Aorta (tissue), 5 donors: ENCODE data around the gene CMTR2. TPM values are rescaled to one million over a fixed set of nuclear protein-coding genes. Genes with fewer than 3 reads are reported as not detected.

ENCODE experiments used
- ATAC-seq: fragments of 200-7000 bp; cut with Tn5 transposase; one replicate; pipeline ENCODE4 v1.9.1; 2022; ENCODE audit warnings: moderate library complexity; ENCODE audit not compliant: low FRiP score
- DNase-seq, 2 donors: peaks; one replicate each; pipeline ENCODE4 v3.0.0-alpha.2; 2020
- H3K27ac ChIP-seq, 2 donors: one replicate each; pipeline ENCODE4 v1.5.1; 2013; ENCODE audit warnings: low read length in 2 of 2, mild to moderate bottlenecking in 2 of 2, moderate library complexity in 2 of 2, control low read depth in 1 of 2, inconsistent platforms in 1 of 2, low read depth in 1 of 2
- H3K27me3 ChIP-seq, 2 donors: one replicate each; pipeline ENCODE4 v1.6.1; 2013; ENCODE audit warnings: control low read depth in 1 of 2, low read length in 1 of 2, mild to moderate bottlenecking in 1 of 2, moderate library complexity in 1 of 2; ENCODE audit not compliant: insufficient read depth in 2 of 2, control insufficient read depth in 1 of 2
- H3K36me3 ChIP-seq, 2 donors: one replicate each; pipeline ENCODE4 v1.6.1; 2013; ENCODE audit warnings: control low read depth in 1 of 2, low read length in 1 of 2, mild to moderate bottlenecking in 1 of 2; ENCODE audit not compliant: insufficient read depth in 2 of 2, control insufficient read depth in 1 of 2
- H3K4me1 ChIP-seq, 2 donors: one replicate each; pipeline ENCODE4 v1.6.1; 2013; ENCODE audit warnings: low read length in 2 of 2, control low read depth in 1 of 2, mild to moderate bottlenecking in 1 of 2, moderate library complexity in 1 of 2; ENCODE audit not compliant: insufficient read depth in 2 of 2, control insufficient read depth in 1 of 2
- H3K4me3 ChIP-seq, 2 donors: one replicate each; pipeline ENCODE4 v1.5.1; 2013; ENCODE audit warnings: low read length in 2 of 2, control low read depth in 1 of 2, mild to moderate bottlenecking in 1 of 2
- H3K9me3 ChIP-seq: one replicate; pipeline ENCODE4 v1.6.1; 2013; ENCODE audit warnings: mild to moderate bottlenecking, low read length; ENCODE audit not compliant: control insufficient read depth
- WGBS, 2 donors: extraction: QIAGEN DNeasy Blood & Tissue Kit; methylation state at CpG; one replicate each; pipeline ENCODE4 v1.1.7; 2013; 5-methylcytosine and 5-hydroxymethylcytosine counted together
- intact Hi-C, 2 donors: fragments of 100-400 bp; cut with DNase I; formaldehyde crosslinking; loops; one replicate each; pipeline versions ENCODE4 v1.14.2 to v1.15.0; 2022
- polyA plus RNA-seq, 2 donors: library from polyadenylated mRNA; stranded (reverse); fragments of 200-250 nt; gene quantifications; one replicate each; pipeline ENCODE4 v1.2.3, GENCODE V29; 2013
- total RNA-seq, 2 donors: library from RNA; stranded (reverse); fragmentation: NEBNext Ultra II Directional; extraction: Animal tissue kit (Norgen Biotek cat#: 25700); gene quantifications; one replicate each; pipeline ENCODE4 v1.2.1, GENCODE V29; 2021
- donor health status: healthy with polysubstance abuse.
- donor health status: Bipolar disorder and iron deficiency.
- donor health status: DM: no; HTN: no; CAD: no.
- donor health status: DM: no; HTN: no; CAD: no.
- donor health status: DM: yes; HTN: yes; CAD: no.

Gene CMTR2
- total and polyA plus RNA-seq, 4 donors = 6.8 to 14.9 (median 10.9) TPM

DNA sequence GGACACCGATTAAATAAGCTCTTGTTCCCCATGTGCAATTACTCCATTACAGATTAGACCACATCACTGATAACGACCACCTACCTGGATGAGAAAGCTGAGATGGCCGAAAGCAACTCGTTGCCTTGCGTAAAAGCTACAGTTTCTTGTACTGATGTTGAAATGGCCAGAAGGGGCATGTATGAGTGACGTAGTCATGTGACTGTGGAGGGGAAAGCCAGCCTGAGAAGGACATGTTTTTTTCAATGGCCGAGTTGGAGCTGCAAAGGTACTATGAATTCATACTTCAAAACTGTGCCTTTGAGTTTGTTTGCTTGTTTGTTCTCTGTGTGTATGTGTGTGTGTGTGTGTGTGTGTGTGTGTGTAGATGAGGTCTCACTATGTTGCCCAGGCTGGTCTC is 41.7 kb downstream of the CMTR2 start:
- 82 to 88% methylated on average over 7 of the region's 7 CpGs for WGBS, 2 donors
- H3K4me1 ChIP-seq = no peaks in the 10 kb centered on the region
- H3K27me3 ChIP-seq = peaks cover 0 to 3% of the 10 kb centered on the region in 2 donors
- no peak overlapping the region for H3K27ac ChIP-seq
- DNase-seq (no peak), ATAC-seq (no peak)
- intact Hi-C loops = no loop called here
- no peaks in the 10 kb centered on the region for H3K9me3 ChIP-seq
- no peaks in the 10 kb centered on the region for H3K36me3 ChIP-seq
- H3K4me3 ChIP-seq = no peak overlapping the region

DNA sequence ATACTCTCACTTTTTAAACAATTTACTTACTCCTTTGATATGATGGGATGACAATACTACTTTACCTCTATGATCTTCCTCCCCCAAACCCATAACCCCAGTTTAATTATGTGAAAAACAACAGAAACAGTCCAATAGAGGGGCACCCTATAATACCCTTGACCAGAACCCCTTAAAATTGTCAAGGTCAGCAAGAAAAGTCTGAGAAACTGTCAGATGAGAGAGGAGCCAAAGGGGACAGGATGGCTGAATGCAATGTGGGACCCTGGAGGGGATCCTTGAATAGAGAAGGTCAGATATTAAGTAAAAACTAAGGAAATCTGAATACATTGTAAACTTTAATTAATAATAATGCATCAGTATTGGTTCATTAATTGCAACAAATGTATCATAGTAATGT is 42.9 kb downstream of the CMTR2 start:
- no peaks in the 10 kb centered on the region for H3K4me1 ChIP-seq
- ATAC-seq (no peak), DNase-seq (no peak)
- no peak overlapping the region for H3K4me3 ChIP-seq
- H3K9me3 ChIP-seq = no peaks in the 10 kb centered on the region
- H3K27ac ChIP-seq = no peak overlapping the region
- no peaks in the 10 kb centered on the region for H3K36me3 ChIP-seq
- H3K27me3 ChIP-seq = peaks cover 0 to 3% of the 10 kb centered on the region in 2 donors
- intact Hi-C loops = no loop called here

DNA sequence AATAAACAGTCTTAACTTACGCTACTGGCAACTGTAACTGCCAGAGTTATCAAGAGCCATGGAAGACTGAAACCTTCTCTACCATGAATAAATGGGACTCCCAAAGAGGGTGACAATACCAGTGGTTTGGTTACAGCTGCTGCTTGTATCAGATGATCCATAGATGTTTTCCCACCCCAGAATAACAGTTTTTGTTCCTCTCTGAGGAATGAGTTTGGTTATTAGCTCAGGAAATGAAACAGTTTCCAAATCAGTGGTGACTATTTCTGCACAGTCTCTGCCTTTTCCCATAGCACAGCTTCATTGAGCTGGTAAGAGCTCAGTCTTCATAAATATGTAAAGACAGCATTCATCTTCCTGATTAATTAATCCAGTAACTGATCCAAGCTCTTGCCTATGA is 44.7 kb downstream of the CMTR2 start:
- intact Hi-C loops = no loop called here
- no peaks in the 10 kb centered on the region for H3K4me1 ChIP-seq
- WGBS, 2 donors = 68 to 73% methylated on average over 1 of the region's 1 CpG

DNA sequence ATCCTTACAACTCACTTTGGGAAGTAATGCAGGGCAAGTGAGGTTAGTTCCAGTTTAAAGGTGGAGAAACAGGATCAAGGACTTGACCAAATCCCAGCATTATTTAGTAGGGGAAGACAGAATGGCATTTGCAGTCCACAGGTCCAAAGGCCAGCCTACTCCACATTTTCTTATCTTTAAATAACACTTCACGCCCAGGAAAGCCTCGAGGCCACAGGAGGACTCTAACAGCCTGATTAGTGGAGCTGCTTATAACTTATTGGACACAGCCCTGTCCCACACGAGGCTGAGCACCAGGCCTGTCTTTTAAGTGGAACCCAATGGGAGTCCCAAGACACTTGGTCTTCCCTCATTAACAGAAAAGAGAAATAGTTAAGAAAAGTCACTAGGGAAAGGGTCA is 46.6 kb downstream of the CMTR2 start:
- Histone ChIP-seq H3K27ac (no peak overlapping the region), H3K27me3 (no peaks in the 10 kb centered on the region), H3K4me1 (no peaks in the 10 kb centered on the region), H3K36me3 (no peaks in the 10 kb centered on the region), H3K4me3 (no peak overlapping the region), H3K9me3 (no peaks in the 10 kb centered on the region)
- 35 to 42% methylated on average over 3 of the region's 3 CpGs for WGBS, 2 donors
- ATAC-seq (no peak), DNase-seq (no peak)
- intact Hi-C loops = no loop called here

More for the DNA sequence above, 44.7 kb downstream of the CMTR2 start:
- no peak for ATAC-seq
- Histone ChIP-seq H3K9me3 (no peaks in the 10 kb centered on the region), H3K27ac (no peak overlapping the region), H3K4me3 (no peak overlapping the region), H3K36me3 (no peaks in the 10 kb centered on the region), H3K27me3 (peaks cover 0 to 3% of the 10 kb centered on the region in 2 donors)
- no peak for DNase-seq

DNA sequence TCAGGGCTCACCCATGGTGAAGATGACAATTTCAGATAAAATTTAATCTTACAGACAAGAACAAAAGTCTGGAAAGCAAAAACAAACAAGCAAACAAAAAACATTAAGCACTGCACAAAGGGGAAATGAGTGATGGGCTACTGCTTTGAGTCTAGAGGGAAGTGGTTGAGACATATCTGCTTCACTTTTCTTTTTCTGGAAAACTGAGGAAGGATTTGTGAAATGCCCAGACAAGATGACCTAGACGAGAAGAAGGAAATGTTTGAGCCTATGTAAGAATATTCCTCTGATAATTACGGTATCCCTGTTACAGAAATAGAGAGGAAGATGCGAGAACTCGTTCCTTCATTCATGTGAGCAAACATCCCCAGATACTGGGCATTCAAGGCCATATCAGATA is 47.2 kb downstream of the CMTR2 start:
- Histone ChIP-seq H3K4me1 (no peaks in the 10 kb centered on the region), H3K27me3 (no peaks in the 10 kb centered on the region), H3K4me3 (no peak overlapping the region), H3K36me3 (no peaks in the 10 kb centered on the region), H3K27ac (no peak overlapping the region), H3K9me3 (no peaks in the 10 kb centered on the region)
- intact Hi-C loops = no loop called here
- ATAC-seq (no peak), DNase-seq (no peak)
- 73 to 74% methylated on average over 4 of the region's 4 CpGs for WGBS, 2 donors

Other genes with a start within 250 kb of the CMTR2 start
- gene HYDIN, start 58.7 kb downstream of the CMTR2 start, total RNA-seq = 1 to 10 TPM; 4.2 to 4.8 TPM
- under 1 TPM in 1 of 2 donors, not detected in 1; 0.38 TPM for gene HYDIN, start 58.7 kb downstream of the CMTR2 start, polyA plus RNA-seq
- 1 to 10 TPM in 1 of 2 donors, under 1 TPM in 1; 0.84 to 1.1 TPM for gene CALB2, start 69.3 kb upstream of the CMTR2 start, total RNA-seq
- gene CALB2, start 69.3 kb upstream of the CMTR2 start, polyA plus RNA-seq = not detected
- not detected for gene TLE7, start 152.7 kb upstream of the CMTR2 start, total RNA-seq
- gene TLE7, start 152.7 kb upstream of the CMTR2 start, polyA plus RNA-seq = not detected
- gene ZNF23, start 172.8 kb upstream of the CMTR2 start, total RNA-seq = 10 to 100 TPM; 10.0 to 11.7 TPM
- 10 to 100 TPM; 11.8 to 13.8 TPM for gene ZNF23, start 172.8 kb upstream of the CMTR2 start, polyA plus RNA-seq
- gene ZNF19, start 199.9 kb upstream of the CMTR2 start, total RNA-seq = 1 to 10 TPM; 3.3 to 9.2 TPM
- 1 to 10 TPM; 2.7 to 2.9 TPM for gene ZNF19, start 199.9 kb upstream of the CMTR2 start, polyA plus RNA-seq
- gene CHST4, start 237.0 kb upstream of the CMTR2 start, total RNA-seq = not detected
- under 1 TPM in 1 of 2 donors, not detected in 1; 0.88 TPM for gene CHST4, start 237.0 kb upstream of the CMTR2 start, polyA plus RNA-seq